LNCaP clone FGC (cell line): ENCODE measurements around the gene NRDE2.

Experiments used
- DNase-seq: peaks from one replicate; pipeline ENCODE4 v3.0.0-alpha.2; 2011; ENCODE audit warnings: low read depth
- H3K4me3 ChIP-seq: 2 replicates; pipeline ENCODE4 v1.5.1; 2011; ENCODE audit warnings: mild to moderate bottlenecking, low read depth, low read length, control low read depth
- TF ChIP-seq, protein P1 (sequence below): IDR thresholded peaks from 2 replicates; pipeline ENCODE4 v1.5.1; 2012; ENCODE audit warnings: mild to moderate bottlenecking; ENCODE audit not compliant: control insufficient read depth, insufficient read depth; ENCODE audit errors: extremely low read depth

NRDE2 gene

DNA sequence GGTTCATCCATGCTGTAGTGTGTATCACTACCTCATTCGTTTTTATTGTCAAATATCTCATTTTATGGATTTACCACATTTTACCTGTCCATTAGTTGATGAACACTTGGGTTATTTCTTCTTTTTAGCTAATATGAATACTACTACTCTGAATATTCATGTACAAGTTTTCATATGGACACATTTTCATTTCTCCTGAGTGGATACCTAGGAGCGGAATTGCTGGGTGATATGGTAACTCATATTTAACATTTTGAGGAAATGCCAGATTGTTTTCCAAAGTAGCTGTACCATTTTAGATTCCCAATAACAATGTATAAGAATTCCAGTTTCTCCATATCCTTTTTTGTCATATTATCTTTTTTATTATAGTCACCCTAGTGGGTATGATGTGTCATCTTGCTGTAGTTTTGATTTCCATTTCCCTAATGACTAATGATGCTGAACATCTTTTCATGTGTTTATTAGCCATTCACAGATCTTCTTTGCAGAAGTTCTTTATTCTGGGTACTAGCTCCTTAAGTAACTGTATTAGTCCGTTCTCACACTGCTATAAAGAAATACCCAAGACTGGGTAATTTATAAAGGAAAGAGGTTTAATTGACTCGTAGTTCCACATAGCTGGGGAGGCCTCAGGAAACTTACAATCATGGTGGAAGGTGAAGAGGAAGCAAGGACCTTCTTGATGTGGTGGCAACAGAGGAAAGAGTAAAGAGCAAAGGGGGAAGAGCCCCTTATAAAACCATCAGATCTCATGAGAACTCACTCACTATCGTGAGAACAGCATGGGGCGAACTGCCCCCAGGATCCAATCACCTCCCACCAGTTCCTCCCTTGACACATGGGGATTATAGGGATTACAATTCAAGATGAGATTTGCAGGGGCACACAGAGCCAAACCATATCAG is 11.9 kb downstream of the NRDE2 start:
- no peak overlapping the region for H3K4me3 ChIP-seq
- TF ChIP-seq, protein P1, sequence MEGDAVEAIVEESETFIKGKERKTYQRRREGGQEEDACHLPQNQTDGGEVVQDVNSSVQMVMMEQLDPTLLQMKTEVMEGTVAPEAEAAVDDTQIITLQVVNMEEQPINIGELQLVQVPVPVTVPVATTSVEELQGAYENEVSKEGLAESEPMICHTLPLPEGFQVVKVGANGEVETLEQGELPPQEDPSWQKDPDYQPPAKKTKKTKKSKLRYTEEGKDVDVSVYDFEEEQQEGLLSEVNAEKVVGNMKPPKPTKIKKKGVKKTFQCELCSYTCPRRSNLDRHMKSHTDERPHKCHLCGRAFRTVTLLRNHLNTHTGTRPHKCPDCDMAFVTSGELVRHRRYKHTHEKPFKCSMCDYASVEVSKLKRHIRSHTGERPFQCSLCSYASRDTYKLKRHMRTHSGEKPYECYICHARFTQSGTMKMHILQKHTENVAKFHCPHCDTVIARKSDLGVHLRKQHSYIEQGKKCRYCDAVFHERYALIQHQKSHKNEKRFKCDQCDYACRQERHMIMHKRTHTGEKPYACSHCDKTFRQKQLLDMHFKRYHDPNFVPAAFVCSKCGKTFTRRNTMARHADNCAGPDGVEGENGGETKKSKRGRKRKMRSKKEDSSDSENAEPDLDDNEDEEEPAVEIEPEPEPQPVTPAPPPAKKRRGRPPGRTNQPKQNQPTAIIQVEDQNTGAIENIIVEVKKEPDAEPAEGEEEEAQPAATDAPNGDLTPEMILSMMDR, result no peak
- DNase-seq, result no peak

DNA sequence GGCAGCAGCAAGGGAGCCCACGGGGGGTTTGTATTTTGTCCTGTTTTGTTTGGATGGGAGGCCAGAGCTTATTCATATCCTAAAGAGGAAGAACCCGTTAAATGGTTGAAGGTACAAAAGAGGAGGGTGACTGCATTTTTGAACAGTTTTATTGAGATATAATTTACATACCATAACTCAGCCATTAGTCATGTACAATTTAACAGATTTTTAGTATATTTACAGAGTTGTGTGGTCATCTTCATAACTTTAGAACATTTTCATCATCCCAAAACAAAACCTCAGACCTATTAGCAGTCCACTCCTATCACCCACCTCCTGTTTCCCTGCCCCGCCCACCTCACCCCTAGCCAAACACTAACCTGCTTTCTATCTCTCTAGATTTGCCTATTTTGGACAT is 12.6 kb downstream of the NRDE2 start:
- DNase-seq, result no peak
- TF ChIP-seq, protein P1, result no peak

DNA sequence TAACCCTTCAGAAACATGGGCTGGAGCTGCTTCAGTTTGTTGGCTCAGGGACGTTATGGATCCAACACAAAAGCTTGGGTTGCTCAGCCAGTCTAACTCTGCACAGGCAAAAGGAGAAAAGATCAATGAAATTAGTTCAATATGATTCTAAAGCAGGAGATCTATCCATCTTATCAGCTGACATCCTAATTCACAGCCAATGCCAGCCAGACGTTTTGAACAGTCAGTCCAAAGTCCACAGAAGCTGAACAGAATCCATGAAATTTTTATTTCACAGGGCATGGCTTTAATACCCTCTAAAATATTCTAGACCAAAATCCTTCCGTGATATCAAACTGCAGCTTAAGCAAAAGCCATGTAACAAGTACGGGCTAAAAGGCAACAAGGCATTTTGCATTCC is 13.7 kb downstream of the NRDE2 start:
- no peak overlapping the region for H3K4me3 ChIP-seq
- DNase-seq, result no peak
- TF ChIP-seq, protein P1, result no peak

More for the DNA sequence above, 12.6 kb downstream of the NRDE2 start:
- no peak overlapping the region for H3K4me3 ChIP-seq

DNA sequence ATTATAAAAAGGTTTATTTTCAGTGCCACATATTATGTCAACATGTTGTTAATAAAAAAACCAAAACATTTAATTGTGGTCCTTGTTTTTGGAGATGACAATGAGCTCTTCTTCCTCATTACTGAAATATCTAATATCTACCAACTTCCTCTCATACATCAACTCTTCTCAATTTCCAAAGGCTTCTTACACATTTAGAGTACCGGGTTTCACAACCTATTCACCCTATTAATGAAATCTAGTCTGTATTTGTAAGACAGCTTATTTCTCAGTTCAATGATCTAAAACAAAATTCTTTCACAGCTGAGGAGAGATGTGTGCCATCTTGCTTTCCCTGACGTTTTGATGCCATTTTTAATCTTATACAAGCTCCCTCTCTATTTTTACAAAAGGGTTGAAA is 14.5 kb downstream of the NRDE2 start:
- DNase-seq, result no peak
- no peak overlapping the region for H3K4me3 ChIP-seq
- TF ChIP-seq, protein P1, result no peak

DNA sequence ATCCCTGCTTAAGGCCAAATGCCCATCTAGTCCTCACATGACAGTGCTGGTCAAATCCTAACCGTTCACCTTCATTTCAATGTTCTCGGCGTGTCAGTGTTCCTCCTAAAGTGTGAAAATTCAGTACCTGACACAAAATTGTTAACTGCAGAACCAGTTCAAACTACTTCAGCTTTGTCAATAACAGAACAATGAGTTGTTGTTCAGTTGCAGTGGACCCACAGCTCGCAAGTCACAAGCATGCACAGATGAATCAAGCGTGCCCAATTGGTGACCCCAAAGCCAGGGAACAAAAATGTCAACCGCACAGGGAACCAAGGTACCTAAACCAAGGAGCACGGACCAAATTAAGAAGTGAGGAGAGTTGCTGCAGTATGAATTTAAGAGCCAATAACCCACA is 23.2 kb downstream of the NRDE2 start:
- TF ChIP-seq, protein P1, result no peak
- no peak for DNase-seq
- H3K4me3 ChIP-seq, result no peak overlapping the region

DNA sequence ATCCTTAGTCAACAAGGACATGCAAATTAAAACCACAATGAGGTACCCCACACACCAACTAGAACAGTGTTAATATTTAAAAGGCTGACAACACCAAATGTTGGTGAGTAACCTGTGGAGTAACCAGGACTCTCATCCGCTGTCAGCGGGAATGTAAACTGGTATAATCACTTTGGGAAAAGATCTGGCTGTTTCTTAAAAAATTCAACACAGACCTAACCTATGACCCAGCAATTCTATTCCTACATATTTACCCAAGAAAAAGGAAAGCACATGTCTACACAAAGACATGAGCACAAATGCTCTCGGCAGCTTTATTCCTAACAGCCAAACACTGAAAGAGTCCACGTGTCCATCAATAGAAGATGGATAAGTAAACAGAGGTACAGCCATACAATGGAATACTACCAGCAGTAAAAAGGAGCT is 26.6 kb downstream of the NRDE2 start:
- TF ChIP-seq, protein P1, result no peak
- no peak overlapping the region for H3K4me3 ChIP-seq
- DNase-seq, result no peak
